Peyer's patch (tissue), 4 donors: Measurements from ENCODE around the gene DNAJC10.

Source experiments
- POLR2A ChIP-seq, 2 donors: fragments of 450-650 bp; IDR thresholded peaks; one replicate each; pipeline ENCODE4 v1.5.1; 2017; ENCODE audit warnings: antibody characterized with exemption in 2 of 2, mild to moderate bottlenecking in 2 of 2, moderate library complexity in 2 of 2
- TF ChIP-seq, protein P1 (sequence below), 6 experiments: fragments of 450-650 bp in 4 of 6; fragments of 200-600 bp in 2 of 6; sonication (generic) in 1 of 6; IDR thresholded peaks; one replicate each; pipeline ENCODE4 v1.5.1; 2017 to 2019; ENCODE audit warnings: antibody characterized with exemption in 6 of 6, mild to moderate bottlenecking in 3 of 6, moderate library complexity in 1 of 6

DNA sequence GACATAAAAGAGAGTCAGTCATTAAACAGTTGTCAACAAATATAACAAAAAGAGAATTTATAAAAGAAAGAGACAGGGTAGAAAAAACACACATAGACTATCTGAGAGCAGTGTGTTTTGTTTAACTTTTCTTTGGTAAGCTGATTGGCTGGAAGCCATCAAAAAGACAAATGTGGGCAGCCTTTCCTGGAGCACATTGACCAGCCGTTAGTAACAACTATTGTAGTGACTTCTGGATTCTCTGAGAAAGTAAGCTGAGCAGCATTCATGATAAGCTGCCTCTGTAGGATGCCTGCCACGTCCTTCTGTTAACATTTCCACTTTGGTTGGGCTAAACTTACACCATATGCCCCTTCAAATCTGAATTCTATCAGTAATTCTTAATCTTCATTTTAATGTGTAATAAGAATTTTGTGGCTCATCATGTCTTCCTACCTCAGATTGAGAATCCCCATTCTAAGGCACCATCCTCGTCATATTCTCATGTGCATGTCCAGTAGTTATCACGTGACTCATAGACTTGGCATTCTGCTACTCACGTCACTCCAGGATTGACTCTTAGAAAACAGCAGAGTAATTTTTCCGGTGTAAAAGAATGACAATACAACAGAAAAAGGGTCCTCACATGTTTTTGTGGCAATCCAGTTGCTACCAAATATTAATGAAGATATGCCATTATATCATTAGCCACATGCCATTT is 43.4 kb upstream of the DNAJC10 start:
- TF ChIP-seq, protein P1, sequence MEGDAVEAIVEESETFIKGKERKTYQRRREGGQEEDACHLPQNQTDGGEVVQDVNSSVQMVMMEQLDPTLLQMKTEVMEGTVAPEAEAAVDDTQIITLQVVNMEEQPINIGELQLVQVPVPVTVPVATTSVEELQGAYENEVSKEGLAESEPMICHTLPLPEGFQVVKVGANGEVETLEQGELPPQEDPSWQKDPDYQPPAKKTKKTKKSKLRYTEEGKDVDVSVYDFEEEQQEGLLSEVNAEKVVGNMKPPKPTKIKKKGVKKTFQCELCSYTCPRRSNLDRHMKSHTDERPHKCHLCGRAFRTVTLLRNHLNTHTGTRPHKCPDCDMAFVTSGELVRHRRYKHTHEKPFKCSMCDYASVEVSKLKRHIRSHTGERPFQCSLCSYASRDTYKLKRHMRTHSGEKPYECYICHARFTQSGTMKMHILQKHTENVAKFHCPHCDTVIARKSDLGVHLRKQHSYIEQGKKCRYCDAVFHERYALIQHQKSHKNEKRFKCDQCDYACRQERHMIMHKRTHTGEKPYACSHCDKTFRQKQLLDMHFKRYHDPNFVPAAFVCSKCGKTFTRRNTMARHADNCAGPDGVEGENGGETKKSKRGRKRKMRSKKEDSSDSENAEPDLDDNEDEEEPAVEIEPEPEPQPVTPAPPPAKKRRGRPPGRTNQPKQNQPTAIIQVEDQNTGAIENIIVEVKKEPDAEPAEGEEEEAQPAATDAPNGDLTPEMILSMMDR (IDR thresholded peaks at IDR 0.05) = no peak
- no peak for TF ChIP-seq POLR2A (IDR thresholded peaks at IDR 0.05)
